Neural cell (in vitro differentiated cells): Measurements from ENCODE around the gene STXBP4. TPM values are rescaled to one million over a fixed set of nuclear protein-coding genes. Genes with fewer than 3 reads are reported as not detected.

Source experiments
- H2AFZ ChIP-seq: fragments of 200-600, 300-800 bp; sonication (generic), shearing (Covaris generic); 2 replicates; pipeline ENCODE4 v1.6.0; 2014; ENCODE audit warnings: low read depth, mild to moderate bottlenecking, antibody characterized with exemption, low read length, moderate library complexity
- H3F3A ChIP-seq: fragments of 200-600 bp; shearing (Covaris generic); 2 replicates; pipeline ENCODE4 v1.6.1; 2016; ENCODE audit warnings: mild to moderate bottlenecking, moderate library complexity, mixed read lengths, antibody characterized with exemption, low read length; ENCODE audit not compliant: insufficient read depth, poor library complexity, severe bottlenecking
- H3K27ac ChIP-seq: fragments of 200-600, 300-800 bp; sonication (generic), shearing (Covaris generic); 2 replicates; pipeline ENCODE4 v1.5.1; 2014; ENCODE audit warnings: mild to moderate bottlenecking, low read length, moderate library complexity
- H3K27me3 ChIP-seq: fragments of 300-800, 200-600 bp; sonication (generic), shearing (Covaris generic); 2 replicates; pipeline ENCODE4 v1.6.0; 2014; ENCODE audit warnings: mild to moderate bottlenecking, low read depth, low read length, moderate library complexity; ENCODE audit not compliant: insufficient read depth
- H3K36me3 ChIP-seq: fragments of 300-800, 200-600 bp; sonication (generic), shearing (Covaris generic); 2 replicates; pipeline ENCODE4 v1.5.1; 2014; ENCODE audit warnings: mild to moderate bottlenecking, antibody characterized with exemption, low read length, moderate library complexity; ENCODE audit not compliant: insufficient read depth
- H3K4me2 ChIP-seq: fragments of 300-800, 200-600 bp; sonication (generic), shearing (Covaris generic); 2 replicates; pipeline ENCODE4 v1.6.0; 2014; ENCODE audit warnings: mild to moderate bottlenecking, low read length
- H3K4me3 ChIP-seq: fragments of 300-800, 200-600 bp; sonication (generic), shearing (Covaris generic); 2 replicates; pipeline ENCODE4 v1.5.1; 2014; ENCODE audit warnings: mild to moderate bottlenecking, low read length, moderate library complexity
- H3K79me2 ChIP-seq: fragments of 200-600 bp; shearing (Covaris generic); replicated peaks from 2 replicates; pipeline ENCODE4 v1.6.0; 2014; ENCODE audit warnings: mild to moderate bottlenecking, low read length, moderate library complexity; ENCODE audit not compliant: insufficient read depth
- H3K9ac ChIP-seq: fragments of 300-800, 200-600 bp; sonication (generic), shearing (Covaris generic); 2 replicates; pipeline ENCODE4 v1.6.1; 2016; ENCODE audit warnings: mild to moderate bottlenecking, low read length, mixed read lengths
- H3K9me2 ChIP-seq: fragments of 200-600 bp; shearing (Covaris generic); 2 replicates; pipeline ENCODE4 v1.6.1; 2016; ENCODE audit warnings: mild to moderate bottlenecking, low read length, mixed read lengths; ENCODE audit not compliant: insufficient read depth
- H3K9me3 ChIP-seq: fragments of 200-600, 300-800 bp; sonication (generic), shearing (Covaris generic); 2 replicates; pipeline ENCODE4 v1.6.1; 2016; ENCODE audit warnings: mild to moderate bottlenecking, mixed run types, low read length, moderate library complexity, mixed read lengths
- H4K20me1 ChIP-seq: fragments of 200-600 bp; shearing (Covaris generic); 2 replicates; pipeline ENCODE4 v1.6.1; 2016; ENCODE audit warnings: mild to moderate bottlenecking, mixed run types; ENCODE audit not compliant: insufficient read depth
- EP300 ChIP-seq: fragments of 450-650 bp; conservative IDR thresholded peaks from 2 replicates; pipeline ENCODE4 v1.6.1; 2014; ENCODE audit warnings: antibody characterized with exemption, mild to moderate bottlenecking, moderate library complexity; ENCODE audit not compliant: poor library complexity, severe bottlenecking
- EZH2 ChIP-seq: fragments of 200-600, 300-800 bp; shearing (Covaris generic), sonication (generic); IDR thresholded peaks from 2 replicates; pipeline ENCODE4 v1.6.1; 2014; ENCODE audit warnings: antibody characterized with exemption, low read length, borderline replicate concordance, mild to moderate bottlenecking; ENCODE audit not compliant: insufficient read depth, poor library complexity, severe bottlenecking
- MXI1 ChIP-seq: fragments of 450-650 bp; conservative IDR thresholded peaks from 2 replicates; pipeline ENCODE4 v1.6.1; 2014; ENCODE audit warnings: antibody characterized with exemption, mild to moderate bottlenecking; ENCODE audit not compliant: poor library complexity, severe bottlenecking
- POLR2AphosphoS5 ChIP-seq: IDR thresholded peaks from 2 replicates; pipeline ENCODE4 v1.6.1; 2012
- RAD21 ChIP-seq: fragments of 450-650 bp; conservative IDR thresholded peaks from 2 replicates; pipeline ENCODE4 v1.6.1; 2014; ENCODE audit warnings: antibody characterized with exemption, mild to moderate bottlenecking, moderate library complexity
- SMC3 ChIP-seq: fragments of 450-650 bp; conservative IDR thresholded peaks from 2 replicates; pipeline ENCODE4 v1.6.1; 2014; ENCODE audit warnings: antibody characterized with exemption, mild to moderate bottlenecking, moderate library complexity; ENCODE audit not compliant: poor library complexity
- TAF1 ChIP-seq: IDR thresholded peaks from 2 replicates; pipeline ENCODE4 v1.6.1; 2012; ENCODE audit warnings: low read depth
- polyA plus RNA-seq: library from polyadenylated mRNA; depleted of rRNA; stranded (reverse); fragments of >200 nt; gene quantifications from 2 replicates; pipeline ENCODE4 v1.2.3, GENCODE V29; 2014
- TF ChIP-seq, protein P1 (sequence below): IDR thresholded peaks from 2 replicates; pipeline ENCODE4 v1.6.1; 2012; ENCODE audit warnings: borderline replicate concordance
- TF ChIP-seq, protein P2 (sequence below): fragments of 450-650 bp; IDR thresholded peaks from 2 replicates; pipeline ENCODE4 v1.5.1; 2014; ENCODE audit warnings: antibody characterized with exemption, mild to moderate bottlenecking, moderate library complexity; ENCODE audit not compliant: poor library complexity, severe bottlenecking

The STXBP4 gene
- polyA plus RNA-seq, 1 donor from 2014 or later, result 8.1 TPM

DNA sequence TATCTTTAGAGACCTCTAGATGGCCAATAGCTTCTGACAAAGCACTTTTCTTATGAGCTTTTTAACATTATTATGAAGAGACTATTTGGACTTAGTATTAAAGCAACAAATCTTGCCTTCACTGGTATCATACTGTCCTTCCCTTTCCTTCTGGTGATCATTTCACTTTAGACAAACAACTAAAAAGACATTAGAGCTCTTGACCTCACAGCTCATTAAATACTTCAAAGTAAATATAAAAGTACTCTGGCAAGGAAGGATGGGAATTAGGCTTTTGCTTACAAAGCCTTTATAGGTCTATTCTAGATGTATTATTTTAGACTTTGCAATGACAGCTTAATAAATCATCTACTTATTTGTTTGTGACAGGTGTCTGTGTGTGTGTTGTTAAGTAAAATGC lies 11.1 kb downstream of the STXBP4 start:
- peaks cover 32% of the 10 kb centered on the region for H3K79me2 ChIP-seq
- no peaks in the 10 kb centered on the region for H3K9me2 ChIP-seq
- H3K27ac ChIP-seq, result no peak overlapping the region
- no peaks in the 10 kb centered on the region for H3F3A ChIP-seq
- no peak for TF ChIP-seq POLR2AphosphoS5
- no peak for TF ChIP-seq EZH2
- TF ChIP-seq, protein P1, sequence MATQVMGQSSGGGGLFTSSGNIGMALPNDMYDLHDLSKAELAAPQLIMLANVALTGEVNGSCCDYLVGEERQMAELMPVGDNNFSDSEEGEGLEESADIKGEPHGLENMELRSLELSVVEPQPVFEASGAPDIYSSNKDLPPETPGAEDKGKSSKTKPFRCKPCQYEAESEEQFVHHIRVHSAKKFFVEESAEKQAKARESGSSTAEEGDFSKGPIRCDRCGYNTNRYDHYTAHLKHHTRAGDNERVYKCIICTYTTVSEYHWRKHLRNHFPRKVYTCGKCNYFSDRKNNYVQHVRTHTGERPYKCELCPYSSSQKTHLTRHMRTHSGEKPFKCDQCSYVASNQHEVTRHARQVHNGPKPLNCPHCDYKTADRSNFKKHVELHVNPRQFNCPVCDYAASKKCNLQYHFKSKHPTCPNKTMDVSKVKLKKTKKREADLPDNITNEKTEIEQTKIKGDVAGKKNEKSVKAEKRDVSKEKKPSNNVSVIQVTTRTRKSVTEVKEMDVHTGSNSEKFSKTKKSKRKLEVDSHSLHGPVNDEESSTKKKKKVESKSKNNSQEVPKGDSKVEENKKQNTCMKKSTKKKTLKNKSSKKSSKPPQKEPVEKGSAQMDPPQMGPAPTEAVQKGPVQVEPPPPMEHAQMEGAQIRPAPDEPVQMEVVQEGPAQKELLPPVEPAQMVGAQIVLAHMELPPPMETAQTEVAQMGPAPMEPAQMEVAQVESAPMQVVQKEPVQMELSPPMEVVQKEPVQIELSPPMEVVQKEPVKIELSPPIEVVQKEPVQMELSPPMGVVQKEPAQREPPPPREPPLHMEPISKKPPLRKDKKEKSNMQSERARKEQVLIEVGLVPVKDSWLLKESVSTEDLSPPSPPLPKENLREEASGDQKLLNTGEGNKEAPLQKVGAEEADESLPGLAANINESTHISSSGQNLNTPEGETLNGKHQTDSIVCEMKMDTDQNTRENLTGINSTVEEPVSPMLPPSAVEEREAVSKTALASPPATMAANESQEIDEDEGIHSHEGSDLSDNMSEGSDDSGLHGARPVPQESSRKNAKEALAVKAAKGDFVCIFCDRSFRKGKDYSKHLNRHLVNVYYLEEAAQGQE, result no peak
- no peak for TF ChIP-seq MXI1
- no peak overlapping the region for H3K4me2 ChIP-seq
- H3K4me3 ChIP-seq, result no peak overlapping the region
- no peaks in the 10 kb centered on the region for H3K36me3 ChIP-seq
- no peaks in the 10 kb centered on the region for H4K20me1 ChIP-seq
- H2AFZ ChIP-seq, result no peak overlapping the region
- no peaks in the 10 kb centered on the region for H3K9me3 ChIP-seq
- H3K27me3 ChIP-seq, result no peaks in the 10 kb centered on the region
- no peak overlapping the region for H3K9ac ChIP-seq

DNA sequence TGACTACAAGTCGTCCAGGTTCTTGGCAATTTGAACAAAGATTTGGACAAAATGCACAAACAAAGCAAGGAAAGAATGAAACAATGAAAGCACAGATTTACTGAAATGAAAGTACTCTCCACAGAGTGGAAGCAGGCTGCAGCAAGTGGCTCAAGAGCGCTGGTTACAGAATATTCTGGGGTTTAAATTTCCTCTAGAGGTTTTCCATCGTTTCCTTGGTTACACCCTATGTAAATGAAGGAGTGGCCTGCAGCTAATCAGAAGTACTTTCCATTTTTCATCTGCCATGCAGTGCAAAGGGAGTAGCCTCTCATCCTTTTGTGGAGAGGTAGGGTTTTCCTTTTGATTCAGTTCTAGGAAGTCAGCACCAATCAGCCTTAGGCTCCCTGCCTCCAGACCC lies 11.8 kb downstream of the STXBP4 start:
- Histone ChIP-seq H3K36me3 (no peaks in the 10 kb centered on the region), H4K20me1 (no peaks in the 10 kb centered on the region), H3K27me3 (no peaks in the 10 kb centered on the region), H3K9ac (no peak overlapping the region), H3K79me2 (peaks cover 35% of the 10 kb centered on the region), H3K9me2 (no peaks in the 10 kb centered on the region), H3K27ac (no peak overlapping the region), H3K4me2 (no peak overlapping the region), H3K4me3 (no peak overlapping the region), H3K9me3 (no peaks in the 10 kb centered on the region), H3F3A (no peaks in the 10 kb centered on the region), H2AFZ (no peak overlapping the region)
- TF ChIP-seq RAD21 (no peak), TAF1 (no peak)

DNA sequence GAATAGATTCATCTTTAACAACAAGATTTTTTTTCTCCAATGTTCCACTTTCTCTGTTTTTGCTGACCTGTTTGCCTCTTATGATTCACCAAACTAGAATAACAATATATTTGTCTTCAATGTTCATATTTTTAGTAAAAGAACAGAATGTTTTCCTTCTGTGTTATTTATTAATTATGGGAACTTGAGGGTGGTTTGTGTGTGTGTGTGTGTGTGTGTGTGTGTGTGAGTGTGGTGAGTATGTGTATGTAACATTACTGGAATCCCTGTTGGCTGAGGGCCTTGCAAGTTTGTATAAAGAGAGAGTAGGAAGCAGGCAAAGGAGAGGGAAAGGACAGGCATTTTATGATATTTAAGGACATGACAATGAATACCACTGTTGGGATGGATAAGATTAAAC lies 13.8 kb downstream of the STXBP4 start:
- Histone ChIP-seq H2AFZ (no peak overlapping the region), H3K9me3 (no peaks in the 10 kb centered on the region), H3K4me3 (no peak overlapping the region), H3K27ac (no peak overlapping the region), H4K20me1 (no peaks in the 10 kb centered on the region), H3K79me2 (peaks cover 37% of the 10 kb centered on the region), H3K9ac (no peak overlapping the region), H3F3A (no peaks in the 10 kb centered on the region), H3K36me3 (no peaks in the 10 kb centered on the region), H3K27me3 (no peaks in the 10 kb centered on the region), H3K4me2 (no peak overlapping the region), H3K9me2 (no peaks in the 10 kb centered on the region)
- TF ChIP-seq TAF1, result no peak
- TF ChIP-seq, protein P2, sequence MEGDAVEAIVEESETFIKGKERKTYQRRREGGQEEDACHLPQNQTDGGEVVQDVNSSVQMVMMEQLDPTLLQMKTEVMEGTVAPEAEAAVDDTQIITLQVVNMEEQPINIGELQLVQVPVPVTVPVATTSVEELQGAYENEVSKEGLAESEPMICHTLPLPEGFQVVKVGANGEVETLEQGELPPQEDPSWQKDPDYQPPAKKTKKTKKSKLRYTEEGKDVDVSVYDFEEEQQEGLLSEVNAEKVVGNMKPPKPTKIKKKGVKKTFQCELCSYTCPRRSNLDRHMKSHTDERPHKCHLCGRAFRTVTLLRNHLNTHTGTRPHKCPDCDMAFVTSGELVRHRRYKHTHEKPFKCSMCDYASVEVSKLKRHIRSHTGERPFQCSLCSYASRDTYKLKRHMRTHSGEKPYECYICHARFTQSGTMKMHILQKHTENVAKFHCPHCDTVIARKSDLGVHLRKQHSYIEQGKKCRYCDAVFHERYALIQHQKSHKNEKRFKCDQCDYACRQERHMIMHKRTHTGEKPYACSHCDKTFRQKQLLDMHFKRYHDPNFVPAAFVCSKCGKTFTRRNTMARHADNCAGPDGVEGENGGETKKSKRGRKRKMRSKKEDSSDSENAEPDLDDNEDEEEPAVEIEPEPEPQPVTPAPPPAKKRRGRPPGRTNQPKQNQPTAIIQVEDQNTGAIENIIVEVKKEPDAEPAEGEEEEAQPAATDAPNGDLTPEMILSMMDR, result no peak
- no peak for TF ChIP-seq EZH2
- no peak for TF ChIP-seq POLR2AphosphoS5
- TF ChIP-seq RAD21, result no peak
- no peak for TF ChIP-seq SMC3
- TF ChIP-seq EP300, result no peak
